HepG2 (cell line): ENCODE measurements around the gene AMER3. TPM values are rescaled to one million over a fixed set of nuclear protein-coding genes. Genes with fewer than 3 reads are reported as not detected.

Experiments
- ASH2L ChIP-seq: fragments of 300-600, 200-600 bp; sonication (generic); IDR thresholded peaks from 2 replicates; pipeline ENCODE4 v1.7.0; 2017; ENCODE audit warnings: low read depth, mild to moderate bottlenecking, moderate library complexity, mixed read lengths, low read length; ENCODE audit not compliant: insufficient read length
- polyA plus RNA-seq, 8 experiments: library from polyadenylated mRNA; depleted of rRNA in 3 of 8; stranded (reverse) in 7 of 8; unstranded in 1 of 8; fragments of >200 nt; fragmentation: Illumina TruSeq in 4 of 8; extraction: Trizol in 4 of 8; gene quantifications; 2 replicates each; pipeline versions ENCODE4 v1.2.1 to v1.2.3, GENCODE V29; 2011 to 2016; ENCODE audit warnings: low read depth in 4 of 8, missing spikeins in 1 of 8, mixed read lengths in 1 of 8; ENCODE audit not compliant: insufficient read depth in 1 of 8
- total RNA-seq, 5 experiments: library from RNA; depleted of rRNA; stranded (reverse); fragments of >200 nt; fragmentation: Illumina TruSeq; extraction: Trizol; gene quantifications; 2 replicates each; pipeline ENCODE4 v1.2.3, GENCODE V29; 2016; ENCODE audit warnings: low read depth in 1 of 5
- TF ChIP-seq, protein P1 (sequence below), 2 experiments: sonication (generic) in 1 of 2; formaldehyde crosslinking in 1 of 2; IDR thresholded peaks; 2 replicates each; pipeline versions ENCODE4 v1.6.1 to v1.9.0; 2014 to 2022; ENCODE audit warnings: antibody characterized with exemption in 1 of 2, borderline replicate concordance in 1 of 2, inconsistent platforms in 1 of 2, low read depth in 1 of 2, missing genetic modification reagents in 1 of 2
- TF ChIP-seq, protein P2 (sequence below): sonication (generic); formaldehyde crosslinking; IDR thresholded peaks from 2 replicates; pipeline ENCODE4 v1.4.0; 2020; ENCODE audit warnings: missing genetic modification reagents

Gene AMER3
- total and polyA plus RNA-seq, 2 of the 13 experiments (the other 11 are each of a cell fraction or from before 2014, with no cell fraction given) = not detected

GRCh38 chr2:130806370-130806769, 51.0 kb downstream of the AMER3 start (continued):
- TF ChIP-seq, protein P1, sequence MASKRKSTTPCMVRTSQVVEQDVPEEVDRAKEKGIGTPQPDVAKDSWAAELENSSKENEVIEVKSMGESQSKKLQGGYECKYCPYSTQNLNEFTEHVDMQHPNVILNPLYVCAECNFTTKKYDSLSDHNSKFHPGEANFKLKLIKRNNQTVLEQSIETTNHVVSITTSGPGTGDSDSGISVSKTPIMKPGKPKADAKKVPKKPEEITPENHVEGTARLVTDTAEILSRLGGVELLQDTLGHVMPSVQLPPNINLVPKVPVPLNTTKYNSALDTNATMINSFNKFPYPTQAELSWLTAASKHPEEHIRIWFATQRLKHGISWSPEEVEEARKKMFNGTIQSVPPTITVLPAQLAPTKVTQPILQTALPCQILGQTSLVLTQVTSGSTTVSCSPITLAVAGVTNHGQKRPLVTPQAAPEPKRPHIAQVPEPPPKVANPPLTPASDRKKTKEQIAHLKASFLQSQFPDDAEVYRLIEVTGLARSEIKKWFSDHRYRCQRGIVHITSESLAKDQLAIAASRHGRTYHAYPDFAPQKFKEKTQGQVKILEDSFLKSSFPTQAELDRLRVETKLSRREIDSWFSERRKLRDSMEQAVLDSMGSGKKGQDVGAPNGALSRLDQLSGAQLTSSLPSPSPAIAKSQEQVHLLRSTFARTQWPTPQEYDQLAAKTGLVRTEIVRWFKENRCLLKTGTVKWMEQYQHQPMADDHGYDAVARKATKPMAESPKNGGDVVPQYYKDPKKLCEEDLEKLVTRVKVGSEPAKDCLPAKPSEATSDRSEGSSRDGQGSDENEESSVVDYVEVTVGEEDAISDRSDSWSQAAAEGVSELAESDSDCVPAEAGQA (IDR thresholded peaks at IDR 0.05; ENCODE audit: low read depth) = no peak
- TF ChIP-seq, protein P1 (CRISPR knock-in tag; IDR thresholded peaks at IDR 0.05; ENCODE audit: borderline replicate concordance) = no peak
- TF ChIP-seq ASH2L = no peak
- TF ChIP-seq, protein P2, sequence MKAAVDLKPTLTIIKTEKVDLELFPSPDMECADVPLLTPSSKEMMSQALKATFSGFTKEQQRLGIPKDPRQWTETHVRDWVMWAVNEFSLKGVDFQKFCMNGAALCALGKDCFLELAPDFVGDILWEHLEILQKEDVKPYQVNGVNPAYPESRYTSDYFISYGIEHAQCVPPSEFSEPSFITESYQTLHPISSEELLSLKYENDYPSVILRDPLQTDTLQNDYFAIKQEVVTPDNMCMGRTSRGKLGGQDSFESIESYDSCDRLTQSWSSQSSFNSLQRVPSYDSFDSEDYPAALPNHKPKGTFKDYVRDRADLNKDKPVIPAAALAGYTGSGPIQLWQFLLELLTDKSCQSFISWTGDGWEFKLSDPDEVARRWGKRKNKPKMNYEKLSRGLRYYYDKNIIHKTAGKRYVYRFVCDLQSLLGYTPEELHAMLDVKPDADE (CRISPR knock-in tag) = no peak
- TF ChIP-seq, all 625 proteins: peak for 0
